WERI-Rb-1 (cell line): ENCODE measurements around the gene CUTA.

Experiments used
- DNase-seq: peaks from one replicate; pipeline ENCODE4 v3.0.0-alpha.2; 2020
- H3K27ac ChIP-seq: fragments of 250-450 bp; sonication (Bioruptor Pico); 2 replicates; pipeline ENCODE4 v1.5.1; 2020; ENCODE audit warnings: mild to moderate bottlenecking, moderate library complexity
- H3K27me3 ChIP-seq: fragments of 250-450 bp; sonication (Bioruptor Pico); 2 replicates; pipeline ENCODE4 v1.5.1; 2021; ENCODE audit warnings: mild to moderate bottlenecking, low read depth, moderate library complexity; ENCODE audit not compliant: insufficient read depth, severe bottlenecking
- H3K36me3 ChIP-seq: fragments of 250-450 bp; sonication (Bioruptor Pico); 2 replicates; pipeline ENCODE4 v1.5.1; 2020; ENCODE audit warnings: mild to moderate bottlenecking, moderate library complexity
- H3K4me3 ChIP-seq: 2 replicates; pipeline ENCODE4 v1.5.1; 2011; ENCODE audit warnings: low read depth, mild to moderate bottlenecking, control low read depth, low read length
- H3K9me3 ChIP-seq: fragments of 250-450 bp; sonication (Bioruptor Pico); 2 replicates; pipeline ENCODE4 v1.5.1; 2021; ENCODE audit warnings: mild to moderate bottlenecking, moderate library complexity; ENCODE audit not compliant: severe bottlenecking
- TF ChIP-seq, protein P1 (sequence below): IDR thresholded peaks from 2 replicates; pipeline ENCODE4 v1.5.1; 2011; ENCODE audit warnings: low read depth, mild to moderate bottlenecking, control low read depth, inconsistent platforms, low read length

The CUTA gene

DNA sequence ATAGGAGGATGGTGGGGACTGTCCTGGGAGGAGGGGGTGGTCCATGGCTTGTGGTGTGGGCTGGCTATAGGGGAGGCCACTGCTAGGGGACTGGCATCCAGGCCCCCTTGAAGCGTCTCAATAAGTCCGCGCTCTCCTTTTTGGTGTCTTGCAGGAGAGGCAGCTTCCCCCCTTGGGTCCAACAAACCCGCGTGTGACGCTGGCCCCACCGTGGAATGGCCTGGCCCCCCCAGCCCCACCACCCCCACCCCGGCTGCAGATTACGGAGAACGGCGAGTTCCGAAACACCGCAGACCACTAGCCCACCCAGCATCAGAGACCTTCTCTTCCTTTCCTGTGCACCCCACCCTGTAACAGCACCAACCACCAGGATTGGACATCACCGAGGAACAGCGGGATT, 33.7 kb upstream of the CUTA start:
- H3K36me3 ChIP-seq, result peaks cover 65% of the 10 kb centered on the region

DNA sequence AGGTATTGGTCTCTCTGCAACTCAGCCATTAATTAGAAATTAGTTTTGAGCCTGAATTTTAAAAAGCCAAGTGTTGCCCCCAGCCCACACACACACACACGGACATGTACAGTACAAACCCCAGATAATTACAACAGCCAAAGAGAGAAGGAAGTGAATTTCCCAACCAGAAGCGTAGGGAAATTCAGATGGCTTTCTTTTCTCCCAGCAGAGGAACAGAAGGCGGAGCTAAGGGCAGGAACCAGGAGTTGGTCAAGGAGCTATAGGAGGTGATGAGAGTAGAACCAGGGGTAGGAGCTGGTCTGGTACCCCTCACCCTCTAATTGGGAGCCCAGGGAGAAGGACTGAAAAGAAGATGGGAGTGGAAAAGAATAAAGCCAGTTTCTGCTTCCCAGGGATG, 32.5 kb upstream of the CUTA start:
- no peak overlapping the region for H3K4me3 ChIP-seq
- DNase-seq, result no peak
- no peaks in the 10 kb centered on the region for H3K27me3 ChIP-seq
- TF ChIP-seq, protein P1, sequence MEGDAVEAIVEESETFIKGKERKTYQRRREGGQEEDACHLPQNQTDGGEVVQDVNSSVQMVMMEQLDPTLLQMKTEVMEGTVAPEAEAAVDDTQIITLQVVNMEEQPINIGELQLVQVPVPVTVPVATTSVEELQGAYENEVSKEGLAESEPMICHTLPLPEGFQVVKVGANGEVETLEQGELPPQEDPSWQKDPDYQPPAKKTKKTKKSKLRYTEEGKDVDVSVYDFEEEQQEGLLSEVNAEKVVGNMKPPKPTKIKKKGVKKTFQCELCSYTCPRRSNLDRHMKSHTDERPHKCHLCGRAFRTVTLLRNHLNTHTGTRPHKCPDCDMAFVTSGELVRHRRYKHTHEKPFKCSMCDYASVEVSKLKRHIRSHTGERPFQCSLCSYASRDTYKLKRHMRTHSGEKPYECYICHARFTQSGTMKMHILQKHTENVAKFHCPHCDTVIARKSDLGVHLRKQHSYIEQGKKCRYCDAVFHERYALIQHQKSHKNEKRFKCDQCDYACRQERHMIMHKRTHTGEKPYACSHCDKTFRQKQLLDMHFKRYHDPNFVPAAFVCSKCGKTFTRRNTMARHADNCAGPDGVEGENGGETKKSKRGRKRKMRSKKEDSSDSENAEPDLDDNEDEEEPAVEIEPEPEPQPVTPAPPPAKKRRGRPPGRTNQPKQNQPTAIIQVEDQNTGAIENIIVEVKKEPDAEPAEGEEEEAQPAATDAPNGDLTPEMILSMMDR, result no peak
- no peaks in the 10 kb centered on the region for H3K9me3 ChIP-seq
- no peak overlapping the region for H3K27ac ChIP-seq
- H3K36me3 ChIP-seq, result peaks cover 63% of the 10 kb centered on the region

More for the DNA sequence above, 33.7 kb upstream of the CUTA start:
- H3K27ac ChIP-seq, result no peak overlapping the region
- no peaks in the 10 kb centered on the region for H3K9me3 ChIP-seq
- TF ChIP-seq, protein P1, result no peak
- H3K4me3 ChIP-seq, result no peak overlapping the region
- H3K27me3 ChIP-seq, result no peaks in the 10 kb centered on the region
- DNase-seq, result no peak

DNA sequence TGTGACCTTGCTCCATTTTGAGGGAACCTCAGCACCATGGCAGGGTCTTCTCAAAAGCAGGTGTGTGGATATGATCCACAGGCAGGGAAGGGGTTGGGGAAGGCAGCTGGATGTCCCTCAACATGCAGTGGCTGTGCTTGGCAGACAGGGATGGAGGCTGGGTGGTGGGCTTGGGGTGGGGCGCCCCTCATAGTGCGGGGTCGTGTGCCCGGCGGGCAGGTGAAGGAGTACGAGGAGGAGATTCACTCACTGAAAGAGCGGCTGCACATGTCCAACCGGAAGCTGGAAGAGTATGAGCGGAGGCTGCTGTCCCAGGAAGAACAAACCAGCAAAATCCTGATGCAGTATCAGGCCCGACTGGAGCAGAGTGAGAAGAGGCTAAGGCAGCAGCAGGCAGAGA, 28.4 kb upstream of the CUTA start:
- Histone ChIP-seq H3K36me3 (peaks cover 91% of the 10 kb centered on the region), H3K9me3 (no peaks in the 10 kb centered on the region), H3K27ac (no peak overlapping the region), H3K4me3 (no peak overlapping the region), H3K27me3 (no peaks in the 10 kb centered on the region)
- no peak for DNase-seq
- TF ChIP-seq, protein P1, result no peak

DNA sequence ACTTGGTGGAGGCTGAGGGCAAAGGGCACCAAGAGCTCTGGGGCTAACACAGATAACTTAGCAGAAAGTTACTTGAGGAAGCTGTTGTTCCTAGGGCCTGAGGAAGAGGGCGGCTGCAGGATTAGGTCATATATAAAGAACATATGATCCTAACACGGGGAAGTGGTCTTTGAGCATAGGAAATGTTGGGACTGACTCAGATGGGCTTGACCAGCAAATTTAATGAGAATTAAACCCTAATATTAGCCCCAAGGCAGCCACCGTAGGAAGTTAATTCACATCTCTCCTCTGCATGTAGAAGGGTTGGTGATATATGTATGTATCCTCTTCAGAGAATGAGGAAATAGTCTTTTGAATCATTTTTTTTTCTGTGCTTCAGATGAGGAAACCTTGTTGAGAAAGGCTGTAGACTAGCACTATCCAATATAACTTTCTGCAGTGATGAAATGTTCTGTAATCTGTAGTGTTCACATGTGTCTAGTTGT, 27.3 kb upstream of the CUTA start:
- Histone ChIP-seq H3K27ac (no peak overlapping the region), H3K9me3 (no peaks in the 10 kb centered on the region), H3K36me3 (peaks cover 94% of the 10 kb centered on the region), H3K27me3 (no peaks in the 10 kb centered on the region), H3K4me3 (no peak overlapping the region)
- TF ChIP-seq, protein P1, result no peak
- no peak for DNase-seq

DNA sequence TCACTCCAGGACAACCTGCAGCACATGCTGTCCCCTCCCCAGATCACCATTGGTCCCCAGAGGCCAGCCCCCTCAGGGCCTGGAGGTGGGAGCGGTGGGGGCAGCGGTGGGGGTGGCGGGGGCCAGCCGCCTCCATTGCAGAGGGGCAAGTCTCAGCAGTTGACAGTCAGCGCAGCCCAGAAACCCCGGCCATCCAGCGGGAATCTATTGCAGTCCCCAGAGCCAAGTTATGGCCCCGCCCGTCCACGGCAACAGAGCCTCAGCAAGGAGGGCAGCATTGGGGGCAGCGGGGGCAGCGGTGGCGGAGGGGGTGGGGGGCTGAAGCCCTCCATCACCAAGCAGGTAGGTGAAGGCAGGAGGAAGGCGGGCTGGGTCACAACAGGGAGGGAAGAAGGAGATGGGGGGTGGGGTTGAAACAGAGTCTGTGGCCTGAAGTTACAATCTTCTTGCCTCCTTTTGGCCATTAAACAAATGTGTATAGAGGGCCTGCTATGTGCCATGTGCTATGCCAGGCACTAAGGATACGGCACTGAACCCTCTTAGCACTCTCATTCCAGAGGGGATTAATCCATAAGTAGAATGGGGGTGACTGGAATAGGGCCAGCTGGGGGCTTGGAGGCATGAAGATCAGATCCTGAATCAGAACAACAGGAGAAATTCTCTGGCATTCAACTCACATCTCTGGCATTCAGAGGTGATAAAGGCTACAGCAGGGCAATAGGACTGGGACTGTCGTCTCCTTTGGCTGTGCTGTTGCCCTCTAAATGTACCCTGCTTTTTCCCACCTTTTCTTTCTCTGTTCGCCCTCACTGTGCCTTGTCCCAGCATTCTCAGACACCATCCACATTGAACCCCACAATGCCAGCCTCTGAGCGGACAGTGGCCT, 26.0 kb upstream of the CUTA start:
- TF ChIP-seq, protein P1, result no peak
- DNase-seq, result no peak
- no peaks in the 10 kb centered on the region for H3K27me3 ChIP-seq
- no peak overlapping the region for H3K4me3 ChIP-seq
- H3K36me3 ChIP-seq, result peaks cover 94% of the 10 kb centered on the region
- no peaks in the 10 kb centered on the region for H3K9me3 ChIP-seq
- no peak overlapping the region for H3K27ac ChIP-seq
